HL-60/S4 (cell line): ENCODE data around the gene ZNF326.

Source experiments
- in situ Hi-C: fragments of 300-500 bp; cut with MboI; formaldehyde crosslinking; loops from 2 replicates; pipeline ENCODE4 v1.14.3; 2022; ENCODE audit warnings: low sequenced_read_pairs

ZNF326 gene, protein sequence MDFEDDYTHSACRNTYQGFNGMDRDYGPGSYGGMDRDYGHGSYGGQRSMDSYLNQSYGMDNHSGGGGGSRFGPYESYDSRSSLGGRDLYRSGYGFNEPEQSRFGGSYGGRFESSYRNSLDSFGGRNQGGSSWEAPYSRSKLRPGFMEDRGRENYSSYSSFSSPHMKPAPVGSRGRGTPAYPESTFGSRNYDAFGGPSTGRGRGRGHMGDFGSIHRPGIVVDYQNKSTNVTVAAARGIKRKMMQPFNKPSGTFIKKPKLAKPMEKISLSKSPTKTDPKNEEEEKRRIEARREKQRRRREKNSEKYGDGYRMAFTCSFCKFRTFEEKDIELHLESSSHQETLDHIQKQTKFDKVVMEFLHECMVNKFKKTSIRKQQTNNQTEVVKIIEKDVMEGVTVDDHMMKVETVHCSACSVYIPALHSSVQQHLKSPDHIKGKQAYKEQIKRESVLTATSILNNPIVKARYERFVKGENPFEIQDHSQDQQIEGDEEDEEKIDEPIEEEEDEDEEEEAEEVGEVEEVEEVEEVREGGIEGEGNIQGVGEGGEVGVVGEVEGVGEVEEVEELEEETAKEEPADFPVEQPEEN

DNA sequence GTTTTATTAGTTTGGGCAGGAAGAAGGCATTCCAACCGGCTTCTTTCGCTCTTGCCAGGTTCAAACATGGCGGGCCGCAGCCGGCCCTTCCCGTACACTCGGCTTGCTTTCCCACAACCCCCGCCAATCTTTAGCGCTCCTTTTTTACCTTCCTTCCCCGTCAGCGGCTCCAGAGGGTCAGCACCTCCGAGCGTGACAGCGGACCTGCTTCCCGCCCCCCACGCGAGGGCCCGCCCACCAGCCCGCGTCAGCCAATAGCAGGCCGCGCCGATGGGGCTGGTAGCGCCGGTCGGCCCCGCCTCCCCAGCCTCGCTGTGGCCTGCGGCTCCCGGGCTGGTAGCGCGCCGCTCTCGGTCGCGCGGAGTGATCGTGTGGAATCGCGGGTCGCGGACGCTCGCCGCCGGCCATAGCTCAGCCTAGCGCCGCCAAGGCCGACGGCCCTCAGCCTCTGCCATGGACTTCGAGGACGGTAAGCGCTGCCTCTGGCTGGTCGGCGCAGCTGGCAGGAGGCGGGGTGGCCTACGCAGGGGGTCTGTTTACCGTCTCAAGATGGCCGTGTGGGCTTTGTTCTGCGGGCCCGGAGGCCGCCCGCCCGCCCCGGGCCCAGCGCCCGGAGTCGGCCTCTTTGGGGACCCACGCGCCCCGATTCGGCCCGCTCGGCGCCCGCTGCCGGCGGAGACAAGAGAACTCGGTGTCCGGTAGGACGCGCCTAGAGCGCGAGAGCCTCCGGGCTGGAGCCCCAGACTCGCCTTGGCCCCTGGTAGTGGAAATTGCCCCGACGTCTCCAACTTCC is at the start of gene ZNF326:
TSS of gene ZNF326 (plus strand) at position 306 of the 793 bp plus-strand sequence. CDS start at position 454, 148 bp downstream.
- in situ Hi-C loops: loop anchor here (10.0 to 25.0 kb wide), 3 partner anchors 190 to 508 kb away; partner anchors contain the start of gene LRRC8C

DNA sequence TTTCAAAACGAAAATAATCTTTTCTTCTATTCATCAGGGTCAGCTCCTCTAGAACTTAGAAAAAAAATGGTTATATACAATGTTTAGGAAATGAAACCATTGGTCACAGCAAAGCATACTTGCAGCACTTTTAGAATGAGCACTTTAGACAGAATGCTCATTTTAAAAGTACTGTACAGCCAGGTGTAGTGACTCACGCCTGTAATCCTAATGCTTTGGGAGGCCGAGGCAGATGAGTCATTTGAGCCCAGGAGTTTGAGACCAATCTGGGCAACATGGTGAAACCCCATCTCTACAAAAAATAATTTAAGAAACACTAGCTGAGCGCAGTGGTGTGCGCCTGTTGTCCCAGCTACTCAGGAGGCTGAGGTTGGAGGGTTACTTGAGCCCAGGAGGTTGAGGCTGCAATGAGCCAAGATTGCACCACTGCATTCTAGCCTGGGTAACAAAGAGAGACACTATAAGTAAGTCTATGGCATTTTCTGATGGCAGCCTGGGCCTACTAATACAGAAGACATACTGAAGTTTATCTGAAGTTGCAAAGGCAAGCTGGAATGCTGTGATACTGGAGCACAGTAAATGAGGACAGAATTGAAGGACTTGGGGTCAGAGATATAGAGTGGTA is 48.9 kb upstream of the ZNF326 start:
- in situ Hi-C loops: no loop called here

- in situ Hi-C loops: no loop called here
These were observed 48.4 kb upstream of the ZNF326 start for GRCh38 chr1:89946532-89946931.

DNA sequence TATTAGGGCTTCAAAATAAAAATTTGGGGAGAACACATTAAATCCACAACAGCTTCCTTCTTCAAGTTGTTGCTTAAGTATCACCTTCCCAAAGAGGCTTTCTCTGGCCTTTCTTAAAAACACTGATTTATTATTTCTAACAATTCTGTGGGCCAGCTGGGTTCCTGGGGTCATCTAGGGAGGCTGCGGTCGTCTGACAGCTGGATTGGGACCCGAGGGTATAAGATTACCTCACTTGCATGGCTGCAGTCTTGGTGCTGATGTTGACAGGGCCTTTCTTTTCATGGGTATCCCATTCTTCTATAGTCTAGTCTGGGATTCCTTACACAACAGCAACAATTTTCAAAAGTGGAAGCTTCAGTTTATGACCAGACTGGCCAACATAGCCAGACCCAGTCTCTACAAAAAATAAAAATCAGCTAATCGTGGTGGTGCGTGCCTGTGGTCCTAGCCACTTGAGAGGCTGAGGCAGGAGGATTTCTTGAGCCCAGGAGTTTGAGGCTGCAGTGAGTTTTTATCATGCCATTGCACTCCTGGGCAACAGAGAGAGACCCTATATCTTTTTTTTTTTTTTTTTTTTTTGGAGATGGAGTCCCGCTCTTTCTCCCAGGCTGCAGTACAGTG is 46.1 kb upstream of the ZNF326 start:
- in situ Hi-C loops: no loop called here

GRCh38 chr1:89949991-89950624 is 44.8 kb upstream of the ZNF326 start:
- in situ Hi-C loops: no loop called here

DNA sequence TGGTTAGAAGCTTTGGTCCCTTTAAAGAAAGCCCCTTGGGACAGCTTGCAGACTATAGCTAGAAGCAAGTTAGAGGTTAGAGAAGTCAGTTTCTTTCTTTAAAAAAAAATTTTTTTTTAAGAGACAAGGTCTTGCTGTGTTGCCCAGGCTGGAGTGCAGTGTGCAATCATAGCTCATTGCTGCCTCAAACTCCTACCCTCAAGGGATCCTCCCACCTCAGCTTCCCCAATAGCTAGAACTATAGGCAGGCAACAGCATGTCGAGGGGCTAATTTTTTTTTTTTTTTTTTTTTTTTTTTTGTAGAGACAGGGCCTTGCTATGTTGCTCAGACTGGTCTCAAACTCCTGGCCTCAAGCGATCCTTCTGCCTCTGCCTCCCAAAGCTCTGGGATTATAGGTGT is 44.2 kb upstream of the ZNF326 start:
- in situ Hi-C loops: no loop called here

GRCh38 chr1:89951766-89952604 is 42.9 kb upstream of the ZNF326 start:
- in situ Hi-C loops: no loop called here

GRCh38 chr1:89952605-89953130 is 42.2 kb upstream of the ZNF326 start:
- in situ Hi-C loops: no loop called here

GRCh38 chr1:89953131-89953626 is 41.7 kb upstream of the ZNF326 start:
- in situ Hi-C loops: no loop called here

- in situ Hi-C loops: no loop called here
These were observed 41.0 kb upstream of the ZNF326 start for GRCh38 chr1:89953929-89954328.

- in situ Hi-C loops: no loop called here
These were observed 40.5 kb upstream of the ZNF326 start for GRCh38 chr1:89954401-89954800.

GRCh38 chr1:89955311-89956205 is 39.4 kb upstream of the ZNF326 start:
- in situ Hi-C loops: no loop called here

GRCh38 chr1:89957107-89957506 is 37.8 kb upstream of the ZNF326 start:
- in situ Hi-C loops: no loop called here

DNA sequence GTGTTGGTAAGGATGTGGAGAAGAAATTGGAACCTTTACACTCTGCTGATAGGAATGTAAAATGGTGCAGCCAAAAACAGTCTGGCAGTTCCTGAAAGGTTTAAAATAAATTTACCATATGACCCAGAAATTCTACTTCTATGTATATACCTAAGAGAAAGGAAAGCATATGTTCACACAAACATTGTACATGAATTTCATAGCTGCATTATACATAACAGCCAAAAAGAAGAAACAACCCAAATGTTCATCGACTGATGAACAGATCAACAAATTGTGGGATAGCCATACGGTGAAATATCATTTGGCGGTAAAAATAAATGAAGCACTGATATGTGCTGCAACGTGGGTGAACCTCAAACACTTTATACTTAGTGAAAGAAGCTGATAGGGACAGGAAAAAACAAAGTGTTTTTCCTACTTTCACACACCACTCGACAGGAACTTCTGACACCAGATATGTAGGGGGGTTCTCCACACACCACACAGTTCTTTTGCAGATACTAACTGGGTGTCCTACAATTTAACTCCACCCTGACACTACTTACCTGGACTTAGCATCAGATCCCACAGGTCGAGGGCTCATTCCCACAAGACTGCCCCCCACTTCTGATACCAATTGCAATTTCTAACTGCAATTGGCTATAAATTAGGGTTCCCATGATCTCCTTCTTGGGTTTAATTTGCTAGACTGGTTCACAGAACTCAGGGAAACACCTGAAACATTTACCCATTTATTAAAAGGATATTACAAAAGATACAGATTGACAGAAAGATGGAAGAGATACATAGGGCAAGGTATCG is 35.9 kb upstream of the ZNF326 start:
- in situ Hi-C loops: no loop called here

- in situ Hi-C loops: no loop called here
These were observed 35.2 kb upstream of the ZNF326 start for GRCh38 chr1:89959719-89960118.

- in situ Hi-C loops: no loop called here
These were observed 32.7 kb upstream of the ZNF326 start for GRCh38 chr1:89962024-89962741.

DNA sequence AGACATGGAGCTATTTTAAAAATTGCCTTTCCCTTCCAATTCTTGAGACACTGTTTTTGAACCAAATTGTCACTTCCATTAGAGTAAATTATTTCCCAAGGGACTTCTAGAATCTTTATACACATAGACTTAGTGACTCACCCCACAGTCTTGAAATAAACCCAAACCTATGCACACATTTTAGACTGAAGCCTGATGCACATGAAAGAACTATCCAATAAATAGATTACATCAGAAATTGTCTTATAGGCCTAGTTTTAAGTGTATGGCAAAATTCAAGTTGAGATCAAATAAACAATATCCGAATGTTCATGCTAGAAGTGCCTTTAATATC is 32.2 kb upstream of the ZNF326 start:
- in situ Hi-C loops: no loop called here
